Fibroblast of skin of back (primary cell): ENCODE data around the gene KRTAP10-4.

Experiments used
- DNase-seq: peaks from one replicate; pipeline ENCODE4 v3.0.0-alpha.2; 2013

The KRTAP10-4 gene

DNA sequence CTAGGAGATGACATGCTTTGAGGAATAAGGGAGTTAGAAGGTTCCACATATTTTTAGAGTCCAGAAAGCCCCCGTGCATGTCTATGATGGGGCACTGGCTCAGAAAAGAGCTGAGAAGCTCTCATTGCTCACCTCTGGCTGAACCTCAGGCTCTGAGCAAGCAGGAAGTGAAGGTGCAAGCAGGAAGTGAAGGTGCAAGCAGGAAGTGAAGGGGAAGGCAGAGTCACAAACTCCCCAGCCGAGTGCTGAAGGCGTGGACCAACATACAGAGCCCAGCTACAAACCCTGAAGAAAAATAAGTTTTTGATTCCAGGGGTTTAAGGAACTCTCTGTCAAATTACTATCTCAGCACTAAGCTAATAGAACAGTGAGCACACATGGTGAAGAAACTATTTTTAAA, 45.4 kb downstream of the KRTAP10-4 start:
- DNase-seq = no peak

DNA sequence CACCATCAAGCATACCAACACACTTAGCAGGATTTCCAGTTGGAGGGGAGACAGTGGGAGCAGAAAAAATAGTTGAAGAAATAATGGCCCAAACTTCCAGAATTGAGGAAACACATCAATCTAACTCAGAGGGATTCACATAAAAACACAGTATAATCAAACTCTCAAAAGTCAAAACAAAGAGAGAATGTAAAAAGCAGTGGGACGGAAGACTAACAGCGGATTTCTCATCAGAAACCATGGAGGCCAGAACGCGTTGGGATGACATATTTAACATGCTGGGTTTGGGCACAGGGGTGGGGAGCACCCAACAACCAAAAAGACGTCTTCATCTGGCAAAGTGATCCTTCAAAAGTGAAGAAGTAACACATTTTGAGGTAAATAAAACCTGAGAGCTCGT, 46.4 kb downstream of the KRTAP10-4 start:
- no peak for DNase-seq

GRCh38 chr21:44623575-44623974, 50.0 kb downstream of the KRTAP10-4 start:
- no peak for DNase-seq
